Keratinocyte (primary cell): ENCODE data around the gene KCNH2. TPM values are rescaled to one million over a fixed set of nuclear protein-coding genes. Genes with fewer than 3 reads are reported as not detected.
A peak's percentile ranks its signal among the peaks of the same experiment; 100 is the strongest.

Experiments used
- DNase-seq: peaks from one replicate; pipeline ENCODE4 v3.0.0-alpha.2; 2011; ENCODE audit warnings: low read depth, missing footprints, low spot score
- FAIRE-seq: peaks from 2 replicates; lab custom pipeline; 2011; peaks lifted over from hg19 to GRCh38; lab: Jason Lieb, UNC
- H2AFZ ChIP-seq: 2 replicates; pipeline ENCODE4 v1.6.0; 2012; ENCODE audit warnings: low read length, control low read depth, inconsistent platforms; ENCODE audit not compliant: control insufficient read depth
- H3K27ac ChIP-seq: 2 replicates; pipeline ENCODE4 v1.5.1; 2011; ENCODE audit warnings: low read length; ENCODE audit not compliant: control insufficient read depth, insufficient read depth
- H3K27me3 ChIP-seq: 3 replicates; pipeline ENCODE4 v1.6.0; 2011; ENCODE audit warnings: low read length; ENCODE audit not compliant: control insufficient read depth, insufficient read depth; ENCODE audit errors: extremely low read depth
- H3K36me3 ChIP-seq, 2 experiments: 2 replicates in 1 of 2; 3 replicates in 1 of 2; pipeline ENCODE4 v1.5.1; 2011; ENCODE audit warnings: low read length in 2 of 2, mild to moderate bottlenecking in 1 of 2; ENCODE audit not compliant: control insufficient read depth in 2 of 2, insufficient read depth in 2 of 2; ENCODE audit errors: extremely low read depth in 1 of 2
- H3K4me1 ChIP-seq: 3 replicates; pipeline ENCODE4 v1.5.1; 2011; ENCODE audit warnings: low read length; ENCODE audit not compliant: control insufficient read depth, insufficient read depth; ENCODE audit errors: extremely low read depth
- H3K4me2 ChIP-seq: 3 replicates; pipeline ENCODE4 v1.6.0; 2011; ENCODE audit warnings: low read depth, low read length; ENCODE audit not compliant: control insufficient read depth, insufficient read depth; ENCODE audit errors: extremely low read depth
- H3K4me3 ChIP-seq, 3 experiments: fragments of 200-600 bp in 1 of 3; sonication (generic) in 1 of 3; 2 replicates in 2 of 3; 3 replicates in 1 of 3; pipeline ENCODE4 v1.5.1; 2011 to 2016; ENCODE audit warnings: low read length in 3 of 3, mild to moderate bottlenecking in 3 of 3, control low read depth in 2 of 3, inconsistent platforms in 1 of 3, low read depth in 1 of 3, mixed read lengths in 1 of 3, mixed run types in 1 of 3, moderate library complexity in 1 of 3; ENCODE audit not compliant: control insufficient read depth in 2 of 3, insufficient read depth in 2 of 3; ENCODE audit errors: extremely low read depth in 1 of 3
- H3K79me2 ChIP-seq: 2 replicates; pipeline ENCODE4 v1.6.0; 2012; ENCODE audit warnings: low read length; ENCODE audit not compliant: control insufficient read depth, insufficient read depth
- H3K9ac ChIP-seq: 3 replicates; pipeline ENCODE4 v1.6.0; 2011; ENCODE audit warnings: low read length; ENCODE audit not compliant: control insufficient read depth, insufficient read depth; ENCODE audit errors: extremely low read depth
- H3K9me1 ChIP-seq: 3 replicates; pipeline ENCODE4 v1.6.0; 2011; ENCODE audit warnings: low read length; ENCODE audit not compliant: control insufficient read depth, insufficient read depth; ENCODE audit errors: extremely low read depth
- H3K9me3 ChIP-seq: 2 replicates; pipeline ENCODE4 v1.5.1; 2012; ENCODE audit warnings: low read depth, low read length; ENCODE audit not compliant: control insufficient read depth
- H4K20me1 ChIP-seq: 3 replicates; pipeline ENCODE4 v1.6.0; 2011; ENCODE audit warnings: low read length; ENCODE audit not compliant: control insufficient read depth, insufficient read depth; ENCODE audit errors: extremely low read depth
- CTCF ChIP-seq, 3 experiments: IDR thresholded peaks in 1 of 3; conservative IDR thresholded peaks in 1 of 3; optimal IDR thresholded peaks in 1 of 3; 2 replicates in 2 of 3; 3 replicates in 1 of 3; pipeline versions ENCODE3 to v1.5.1; 2011; ENCODE audit warnings: low read length in 3 of 3, mild to moderate bottlenecking in 3 of 3, moderate library complexity in 2 of 3, control low read depth in 1 of 3, inconsistent platforms in 1 of 3; ENCODE audit not compliant: insufficient read depth in 2 of 3; ENCODE audit errors: extremely low read depth in 1 of 3
- EZH2 ChIP-seq: IDR thresholded peaks from one replicate; pipeline ENCODE4 v1.6.1; 2012; ENCODE audit warnings: inconsistent platforms, mild to moderate bottlenecking, low read length, moderate library complexity
- dilution Hi-C: fragments of 300-500 bp; cut with MboI; formaldehyde crosslinking; loops from one replicate; pipeline ENCODE4 v1.7.0; 2020; ENCODE audit warnings: low sequenced_read_pairs; ENCODE audit not compliant: extremely low pct_ligation_motif_present
- polyA plus RNA-seq, 5 experiments: library from polyadenylated mRNA; depleted of rRNA in 3 of 5; stranded (reverse) in 3 of 5; stranded (forward) in 1 of 5; unstranded in 1 of 5; fragments of >200 nt; gene quantifications; 1 replicate in 1 of 5; 2 replicates in 3 of 5; 3 replicates in 1 of 5; pipeline versions ENCODE4 v1.2.1 to v1.2.3, GENCODE V29; 2011 to 2012; ENCODE audit warnings: missing spikeins in 2 of 5, low read depth in 1 of 5, low replicate concordance in 1 of 5

Gene KCNH2
- polyA plus RNA-seq, 1 donor (not counting 4 experiments of a cell fraction or from before 2014, with no cell fraction given) = 0.03 TPM

- Histone ChIP-seq H3K4me2 (no peak overlapping the region), H2AFZ (no peak overlapping the region), H3K9me3 (no peaks in the 10 kb centered on the region), H3K27ac (no peak overlapping the region), H3K79me2 (no peaks in the 10 kb centered on the region), H3K9me1 (no peaks in the 10 kb centered on the region), H3K36me3 (no peaks in the 10 kb centered on the region), H4K20me1 (no peaks in the 10 kb centered on the region), H3K9ac (no peak overlapping the region), H3K27me3 (peaks cover 64% of the 10 kb centered on the region), H3K4me1 (no peaks in the 10 kb centered on the region), H3K4me3 (no peak overlapping the region)
- TF ChIP-seq CTCF (optimal IDR thresholded peaks at IDR 0.05 in 1 of 3, IDR thresholded peaks at IDR 0.05 in 1 of 3, conservative IDR thresholded peaks at IDR 0.05 in 1 of 3; ENCODE audit: extremely low read depth in 1 of 3, insufficient read depth in 2 of 3, low read length in 3 of 3) (no peak), EZH2 (peak; percentile 55)
- FAIRE-seq (no peak), DNase-seq (no peak)
- dilution Hi-C loops = no loop called here
Measured at GRCh38 chr7:150957133-150958020, 20.7 kb downstream of the KCNH2 start.

- Histone ChIP-seq H3K9me1 (no peaks in the 10 kb centered on the region), H3K79me2 (no peaks in the 10 kb centered on the region), H3K4me2 (no peak overlapping the region), H3K27me3 (peaks cover 62% of the 10 kb centered on the region), H2AFZ (no peak overlapping the region), H3K9me3 (no peaks in the 10 kb centered on the region), H3K4me1 (no peaks in the 10 kb centered on the region), H3K4me3 (no peak overlapping the region), H4K20me1 (no peaks in the 10 kb centered on the region), H3K27ac (no peak overlapping the region), H3K36me3 (no peaks in the 10 kb centered on the region), H3K9ac (no peak overlapping the region)
- DNase-seq (no peak), FAIRE-seq (no peak)
- dilution Hi-C loops = no loop called here
- TF ChIP-seq EZH2 (no peak), CTCF (optimal IDR thresholded peaks at IDR 0.05 in 1 of 3, IDR thresholded peaks at IDR 0.05 in 1 of 3, conservative IDR thresholded peaks at IDR 0.05 in 1 of 3; ENCODE audit: extremely low read depth in 1 of 3, insufficient read depth in 2 of 3, low read length in 3 of 3) (no peak)
Measured at GRCh38 chr7:150956395-150957132, 21.6 kb downstream of the KCNH2 start.
